Fibroblast of lung (primary cell): Measurements from ENCODE around the gene CPT1A. TPM values are rescaled to one million over a fixed set of nuclear protein-coding genes. Genes with fewer than 3 reads are reported as not detected.

ENCODE experiments used
- DNase-seq, 2 donors: peaks; one replicate each; pipeline versions ENCODE4 v3.0.0 to v3.0.0-alpha.2; 2010; ENCODE audit warnings: low read depth in 2 of 2
- H2AFZ ChIP-seq: 2 replicates; pipeline ENCODE4 v1.5.1; 2012; ENCODE audit warnings: low read length, control low read depth, inconsistent platforms
- H3K27ac ChIP-seq: 2 replicates; pipeline ENCODE4 v1.5.1; 2011; ENCODE audit warnings: low read length, control low read depth; ENCODE audit not compliant: insufficient read depth
- H3K27me3 ChIP-seq: 2 replicates; pipeline ENCODE4 v1.5.1; 2011; ENCODE audit warnings: mild to moderate bottlenecking, low read length; ENCODE audit not compliant: control insufficient read depth, insufficient read depth
- H3K36me3 ChIP-seq: 2 replicates; pipeline ENCODE4 v1.5.1; 2011; ENCODE audit warnings: low read length; ENCODE audit not compliant: control insufficient read depth, insufficient read depth
- H3K4me1 ChIP-seq: 2 replicates; pipeline ENCODE4 v1.5.1; 2011; ENCODE audit warnings: low read length; ENCODE audit not compliant: control insufficient read depth, insufficient read depth; ENCODE audit errors: extremely low read depth
- H3K4me2 ChIP-seq: 2 replicates; pipeline ENCODE4 v1.5.1; 2011; ENCODE audit warnings: low read length, control low read depth; ENCODE audit not compliant: insufficient read depth; ENCODE audit errors: extremely low read depth
- H3K4me3 ChIP-seq, 4 experiments: fragments of 200-600 bp in 1 of 4; sonication (generic) in 1 of 4; replicated peaks in 1 of 4; 2 replicates each; pipeline ENCODE4 v1.5.1; 2011 to 2016; ENCODE audit warnings: low read length in 4 of 4, low read depth in 3 of 4, mild to moderate bottlenecking in 3 of 4, control low read depth in 2 of 4, inconsistent platforms in 1 of 4, mixed read lengths in 1 of 4; ENCODE audit not compliant: insufficient read depth in 1 of 4; ENCODE audit errors: control extremely low read depth in 1 of 4
- H3K79me2 ChIP-seq: 2 replicates; pipeline ENCODE4 v1.5.1; 2012; ENCODE audit warnings: mild to moderate bottlenecking, low read length, inconsistent platforms; ENCODE audit not compliant: control insufficient read depth, insufficient read depth
- H3K9ac ChIP-seq: 2 replicates; pipeline ENCODE4 v1.5.1; 2011; ENCODE audit warnings: mild to moderate bottlenecking, low read length, control low read depth; ENCODE audit not compliant: insufficient read depth
- H3K9me3 ChIP-seq: 2 replicates; pipeline ENCODE4 v1.5.1; 2012; ENCODE audit warnings: low read depth, low read length; ENCODE audit not compliant: control insufficient read depth, insufficient read depth
- H4K20me1 ChIP-seq: 2 replicates; pipeline ENCODE4 v1.5.1; 2011; ENCODE audit warnings: low read length; ENCODE audit not compliant: control insufficient read depth, insufficient read depth; ENCODE audit errors: extremely low read depth
- CTCF ChIP-seq, 2 donors: IDR thresholded peaks in 1 of 2; conservative IDR thresholded peaks in 1 of 2; 1 replicate in 1 of 2; 2 replicates in 1 of 2; pipeline ENCODE4 v1.5.1; 2011 to 2012; ENCODE audit warnings: low read length in 2 of 2, control low read depth in 1 of 2, inconsistent platforms in 1 of 2, low read depth in 1 of 2, mild to moderate bottlenecking in 1 of 2
- EZH2 ChIP-seq: IDR thresholded peaks from 2 replicates; pipeline ENCODE4 v1.5.1; 2012; ENCODE audit warnings: low read length, control low read depth, mild to moderate bottlenecking; ENCODE audit errors: missing control alignments
- polyA plus RNA-seq, 2 donors: library from polyadenylated mRNA; depleted of rRNA in 1 of 2; stranded (reverse) in 1 of 2; unstranded in 1 of 2; fragments of >200 nt; gene quantifications; 2 replicates each; pipeline ENCODE4 v1.2.1, GENCODE V29; 2011 to 2012; ENCODE audit warnings: missing spikeins in 1 of 2
- total RNA-seq: library from RNA; depleted of rRNA; stranded (reverse); fragments of >200 nt; gene quantifications from 2 replicates; pipeline ENCODE4 v1.2.1, GENCODE V29; 2014

The CPT1A gene
- total and polyA plus RNA-seq, 2 donors (not counting 1 experiment from before 2014, with no cell fraction given) = 29.5 to 45.2 TPM

- TF ChIP-seq CTCF (conservative IDR thresholded peaks at IDR 0.05 in 1 of 2, IDR thresholded peaks at IDR 0.05 in 1 of 2; ENCODE audit: low read depth in 1 of 2, low read length in 2 of 2) (no peak), EZH2 (no peak)
- peaks cover 6% of the 10 kb centered on the region for H3K4me1 ChIP-seq
- no peak overlapping the region for H2AFZ ChIP-seq
- no peaks in the 10 kb centered on the region for H3K27me3 ChIP-seq
- no peaks in the 10 kb centered on the region for H3K9me3 ChIP-seq
- H3K27ac ChIP-seq = no peak overlapping the region
- H3K4me3 ChIP-seq = no peak overlapping the region
- H4K20me1 ChIP-seq = no peaks in the 10 kb centered on the region
- H3K36me3 ChIP-seq = peaks cover 14% of the 10 kb centered on the region
- no peak overlapping the region for H3K4me2 ChIP-seq
- H3K79me2 ChIP-seq = no peaks in the 10 kb centered on the region
- no peak overlapping the region for H3K9ac ChIP-seq
- no peak for DNase-seq
These were observed 32.2 kb downstream of the CPT1A start for GRCh38 chr11:68809506-68809905.

- H3K4me1 ChIP-seq = peaks cover 6% of the 10 kb centered on the region
- TF ChIP-seq EZH2 (no peak), CTCF (conservative IDR thresholded peaks at IDR 0.05 in 1 of 2, IDR thresholded peaks at IDR 0.05 in 1 of 2; ENCODE audit: low read depth in 1 of 2, low read length in 2 of 2) (no peak)
- H3K79me2 ChIP-seq = no peaks in the 10 kb centered on the region
- H4K20me1 ChIP-seq = no peaks in the 10 kb centered on the region
- H3K9ac ChIP-seq = no peak overlapping the region
- H2AFZ ChIP-seq = no peak overlapping the region
- no peaks in the 10 kb centered on the region for H3K9me3 ChIP-seq
- no peak overlapping the region for H3K27ac ChIP-seq
- H3K36me3 ChIP-seq = peaks cover 14% of the 10 kb centered on the region
- no peak overlapping the region for H3K4me3 ChIP-seq
- no peaks in the 10 kb centered on the region for H3K27me3 ChIP-seq
- H3K4me2 ChIP-seq = no peak overlapping the region
- no peak for DNase-seq
These were observed 32.9 kb downstream of the CPT1A start for GRCh38 chr11:68808787-68809186.

- H3K27me3 ChIP-seq = no peaks in the 10 kb centered on the region
- no peak overlapping the region for H3K4me2 ChIP-seq
- TF ChIP-seq CTCF (conservative IDR thresholded peaks at IDR 0.05 in 1 of 2, IDR thresholded peaks at IDR 0.05 in 1 of 2; ENCODE audit: low read depth in 1 of 2, low read length in 2 of 2) = no peak
- no peak for TF ChIP-seq EZH2
- H3K79me2 ChIP-seq = no peaks in the 10 kb centered on the region
- peaks cover 11% of the 10 kb centered on the region for H3K36me3 ChIP-seq
- no peaks in the 10 kb centered on the region for H4K20me1 ChIP-seq
- no peak overlapping the region for H3K4me3 ChIP-seq
- no peaks in the 10 kb centered on the region for H3K9me3 ChIP-seq
- no peak overlapping the region for H2AFZ ChIP-seq
- peak; percentile 66 to 84 for DNase-seq
- H3K4me1 ChIP-seq = peaks cover 6% of the 10 kb centered on the region
- H3K27ac ChIP-seq = no peak overlapping the region
- no peak overlapping the region for H3K9ac ChIP-seq
These were observed 34.5 kb downstream of the CPT1A start for GRCh38 chr11:68806931-68807844.
